H1 (cell line): Measurements from ENCODE around the gene MGMT. TPM values are rescaled to one million over a fixed set of nuclear protein-coding genes. Genes with fewer than 3 reads are reported as not detected.

Experiments used
- CTCF ChIA-PET: fragments of 300-600 bp; sonication (Branson Sonifier 250); formaldehyde crosslinking; loops from one replicate; lab custom pipeline; 2021; ENCODE audit not compliant: partially characterized antibody; lab: Charles Lee
- POLR2A ChIA-PET: fragments of 300-600 bp; sonication (Branson Sonifier 250); formaldehyde crosslinking; loops from one replicate; lab custom pipeline; 2021; ENCODE audit warnings: inconsistent platforms; ENCODE audit not compliant: partially characterized antibody; lab: Charles Lee
- DNase-seq, 2 experiments: peaks; one replicate each; pipeline versions ENCODE4 v3.0.0 to v3.0.0-alpha.2; 2010 to 2022; ENCODE audit warnings: low spot score in 2 of 2, low read depth in 1 of 2, mixed read lengths in 1 of 2
- FAIRE-seq: peaks from 2 replicates; lab custom pipeline; 2011; peaks lifted over from hg19 to GRCh38; lab: Jason Lieb, UNC
- H2AFZ ChIP-seq: 2 replicates; pipeline ENCODE4 v1.8.1; 2012; ENCODE audit warnings: low read length, inconsistent platforms
- H2AK5ac ChIP-seq: 2 replicates; pipeline ENCODE4 v1.6.1; 2013; ENCODE audit warnings: low read depth, low read length
- H2BK120ac ChIP-seq: replicated peaks from 2 replicates; pipeline ENCODE3; 2013; ENCODE audit warnings: low read depth, low read length, inconsistent platforms
- H2BK12ac ChIP-seq: 2 replicates; pipeline ENCODE4 v1.6.1; 2013; ENCODE audit warnings: low read depth, low read length
- H2BK15ac ChIP-seq: 2 replicates; pipeline ENCODE4 v1.6.1; 2013; ENCODE audit warnings: low read length
- H2BK20ac ChIP-seq: 2 replicates; pipeline ENCODE4 v1.6.1; 2013; ENCODE audit warnings: low read length
- H2BK5ac ChIP-seq: 2 replicates; pipeline ENCODE4 v1.6.1; 2013; ENCODE audit warnings: low read depth, low read length
- H3K14ac ChIP-seq: 2 replicates; pipeline ENCODE4 v1.6.1; 2013; ENCODE audit warnings: inconsistent platforms; ENCODE audit not compliant: insufficient read length
- H3K18ac ChIP-seq: 2 replicates; pipeline ENCODE4 v1.6.1; 2013; ENCODE audit warnings: low read length; ENCODE audit errors: extremely low read depth
- H3K23ac ChIP-seq: 2 replicates; pipeline ENCODE4 v1.6.1; 2013; ENCODE audit warnings: inconsistent platforms; ENCODE audit not compliant: insufficient read length
- H3K23me2 ChIP-seq: 2 replicates; pipeline ENCODE4 v1.6.1; 2013; ENCODE audit warnings: low read depth, low read length
- H3K27ac ChIP-seq: 2 replicates; pipeline ENCODE4 v1.6.1; 2011; ENCODE audit warnings: low read depth, low read length, inconsistent platforms
- H3K27me3 ChIP-seq, 4 experiments: replicated peaks in 1 of 4; 1 replicate in 1 of 4; 2 replicates in 3 of 4; pipeline versions ENCODE4 v1.6.1 to v1.8.1; 2011 to 2013; ENCODE audit warnings: low read length in 3 of 4, mild to moderate bottlenecking in 3 of 4, inconsistent platforms in 2 of 4, mixed read lengths in 2 of 4, moderate library complexity in 1 of 4; ENCODE audit not compliant: control insufficient read depth in 3 of 4, insufficient read depth in 3 of 4; ENCODE audit errors: extremely low read depth in 1 of 4
- H3K36me3 ChIP-seq, 4 experiments: 2 replicates each; pipeline versions ENCODE4 v1.6.1 to v1.8.1; 2011 to 2013; ENCODE audit warnings: mild to moderate bottlenecking in 4 of 4, low read length in 3 of 4, moderate library complexity in 2 of 4, control low read depth in 1 of 4, inconsistent platforms in 1 of 4; ENCODE audit not compliant: insufficient read depth in 4 of 4, control insufficient read depth in 2 of 4
- H3K4ac ChIP-seq: replicated peaks from 2 replicates; pipeline ENCODE3; 2013; ENCODE audit warnings: low read length, low read depth, mixed read lengths, inconsistent platforms; ENCODE audit not compliant: insufficient read length
- H3K4me1 ChIP-seq, 4 experiments: replicated peaks in 1 of 4; 1 replicate in 1 of 4; 2 replicates in 3 of 4; pipeline versions ENCODE4 v1.6.1 to v1.8.1; 2011 to 2013; ENCODE audit warnings: low read length in 3 of 4, inconsistent platforms in 2 of 4, mixed read lengths in 1 of 4; ENCODE audit not compliant: insufficient read depth in 4 of 4, control insufficient read depth in 3 of 4
- H3K4me2 ChIP-seq, 2 experiments: 2 replicates each; pipeline versions ENCODE4 v1.6.1 to v1.8.1; 2011 to 2013; ENCODE audit warnings: low read depth in 2 of 2, low read length in 2 of 2, control low read depth in 1 of 2, inconsistent platforms in 1 of 2, mild to moderate bottlenecking in 1 of 2; ENCODE audit not compliant: insufficient read depth in 1 of 2
- H3K4me3 ChIP-seq, 4 experiments: fragments of 200-600, 300-600 bp in 1 of 4; sonication (generic), shearing (Covaris generic), sonication (Bioruptor Twin) in 1 of 4; 2 replicates each; pipeline versions ENCODE4 v1.5.1 to v1.8.1; 2011 to 2016; ENCODE audit warnings: low read length in 4 of 4, low read depth in 3 of 4, control low read depth in 2 of 4, inconsistent platforms in 2 of 4, mild to moderate bottlenecking in 2 of 4, mixed read lengths in 1 of 4, moderate library complexity in 1 of 4; ENCODE audit not compliant: insufficient read depth in 2 of 4; ENCODE audit errors: extremely low read depth in 1 of 4
- H3K56ac ChIP-seq: replicated peaks from 2 replicates; pipeline ENCODE3; 2013; ENCODE audit warnings: low read depth, mild to moderate bottlenecking, mixed read lengths, low read length, inconsistent platforms; ENCODE audit not compliant: insufficient read length
- H3K79me1 ChIP-seq: 2 replicates; pipeline ENCODE4 v1.6.1; 2013; ENCODE audit warnings: low read depth, low read length, control low read depth
- H3K79me2 ChIP-seq, 2 experiments: 2 replicates each; pipeline versions ENCODE4 v1.6.1 to v1.8.1; 2012 to 2013; ENCODE audit warnings: low read length in 2 of 2, mild to moderate bottlenecking in 2 of 2, inconsistent platforms in 1 of 2; ENCODE audit not compliant: insufficient read depth in 2 of 2, control insufficient read depth in 1 of 2
- H3K9ac ChIP-seq, 4 experiments: replicated peaks in 1 of 4; 1 replicate in 1 of 4; 2 replicates in 3 of 4; pipeline versions ENCODE4 v1.6.1 to v1.8.1; 2011 to 2013; ENCODE audit warnings: low read depth in 3 of 4, low read length in 3 of 4, control low read depth in 2 of 4, mild to moderate bottlenecking in 2 of 4, moderate library complexity in 2 of 4, inconsistent platforms in 1 of 4; ENCODE audit errors: extremely low read depth in 1 of 4
- H3K9me3 ChIP-seq, 2 experiments: 2 replicates each; pipeline versions ENCODE4 v1.6.1 to v1.8.1; 2012 to 2013; ENCODE audit warnings: mild to moderate bottlenecking in 2 of 2, moderate library complexity in 2 of 2, control low read depth in 1 of 2, inconsistent platforms in 1 of 2, low read depth in 1 of 2, low read length in 1 of 2, mixed read lengths in 1 of 2; ENCODE audit not compliant: insufficient read depth in 2 of 2
- H4K20me1 ChIP-seq, 2 experiments: replicated peaks in 1 of 2; 2 replicates each; pipeline versions ENCODE3 to v1.8.1; 2011 to 2013; ENCODE audit warnings: inconsistent platforms in 2 of 2, low read length in 2 of 2, mild to moderate bottlenecking in 1 of 2; ENCODE audit not compliant: insufficient read depth in 2 of 2, control insufficient read depth in 1 of 2
- H4K5ac ChIP-seq: 2 replicates; pipeline ENCODE4 v1.6.1; 2013; ENCODE audit warnings: low read length, low read depth, mixed read lengths, inconsistent platforms; ENCODE audit not compliant: insufficient read length
- H4K8ac ChIP-seq: 2 replicates; pipeline ENCODE4 v1.8.0; 2013; ENCODE audit warnings: mild to moderate bottlenecking, moderate library complexity, low read length, inconsistent platforms; ENCODE audit not compliant: insufficient read depth; ENCODE audit errors: extremely low read depth
- H4K91ac ChIP-seq: replicated peaks from 2 replicates; pipeline ENCODE3; 2013; ENCODE audit warnings: low read length, mixed read lengths, inconsistent platforms; ENCODE audit not compliant: insufficient read length
- ATF3 ChIP-seq: IDR thresholded peaks from 2 replicates; pipeline ENCODE4 v1.6.1; 2011; ENCODE audit warnings: low read depth, mild to moderate bottlenecking, low read length; ENCODE audit not compliant: insufficient read depth
- CBX8 ChIP-seq: fragments of 300-800, 300-1000 bp; sonication (generic); IDR thresholded peaks from 2 replicates; pipeline ENCODE4 v1.7.1; 2016; ENCODE audit warnings: low read depth, low read length, borderline replicate concordance
- HDAC2 ChIP-seq, 2 experiments: fragments of 300-600 bp in 1 of 2; sonication (generic) in 1 of 2; IDR thresholded peaks; 2 replicates each; pipeline ENCODE4 v1.6.1; 2011 to 2012; ENCODE audit warnings: low read depth in 2 of 2, low read length in 2 of 2, mild to moderate bottlenecking in 2 of 2, moderate library complexity in 2 of 2, borderline replicate concordance in 1 of 2, inconsistent platforms in 1 of 2
- KDM1A ChIP-seq: fragments of 200-600, 300-600 bp; sonication (generic); IDR thresholded peaks from 2 replicates; pipeline ENCODE4 v1.7.1; 2016; ENCODE audit warnings: mild to moderate bottlenecking, low read length, borderline replicate concordance
- RBBP5 ChIP-seq: IDR thresholded peaks from 2 replicates; pipeline ENCODE4 v1.7.1; 2012; ENCODE audit warnings: low read depth, mild to moderate bottlenecking, inconsistent platforms, low read length, moderate library complexity, borderline replicate concordance
- RNF2 ChIP-seq: fragments of 200-900, 300-1000 bp; sonication (generic); IDR thresholded peaks from 2 replicates; pipeline ENCODE4 v1.7.1; 2016; ENCODE audit warnings: borderline replicate concordance, low read depth, mild to moderate bottlenecking, antibody characterized with exemption, low read length; ENCODE audit not compliant: poor library complexity, severe bottlenecking; ENCODE audit errors: missing control alignments
- SP2 ChIP-seq: IDR thresholded peaks from 2 replicates; pipeline ENCODE4 v1.6.1; 2012; ENCODE audit warnings: mild to moderate bottlenecking, low read length, inconsistent platforms
- WGBS, 2 experiments: shearing (Covaris generic) in 1 of 2; methylation state at CpG; one replicate each; pipeline versions ENCODE4 v1.1.6 to v1.1.7; 2013 to 2015; ENCODE audit warnings: low lambda C conversion rate in 2 of 2, mixed read lengths in 2 of 2, inconsistent platforms in 1 of 2, low coverage in 1 of 2, missing lambda C conversion rate in 1 of 2; ENCODE audit not compliant: insufficient replicate concordance in 2 of 2, insufficient coverage in 1 of 2, insufficient read length in 1 of 2; ENCODE audit errors: extremely low coverage in 1 of 2, missing lambda C conversion rate in 1 of 2; 5-methylcytosine and 5-hydroxymethylcytosine counted together
- polyA plus RNA-seq, 7 experiments: library from polyadenylated mRNA; depleted of rRNA in 3 of 7; stranded (reverse) in 5 of 7; unstranded in 2 of 7; fragments of >200 nt in 5 of 7; fragments of 200-250 nt in 2 of 7; gene quantifications; 1 replicate in 5 of 7; 2 replicates in 1 of 7; 4 replicates in 1 of 7; pipeline versions ENCODE4 v1.2.1 to v1.2.3, GENCODE V29; 2011 to 2013; ENCODE audit warnings: missing spikeins in 2 of 7, mixed read lengths in 2 of 7
- total RNA-seq: library from RNA; stranded (reverse); fragmentation: NEBNext Ultra II Directional; extraction: Animal tissue kit (Norgen Biotek cat#: 25700); gene quantifications from 2 replicates; pipeline ENCODE4 v1.2.1, GENCODE V29; 2021

MGMT gene
- total and polyA plus RNA-seq, 2 of the 8 experiments (the other 6 are each of a cell fraction or from before 2014, with no cell fraction given): 9.9 to 10.7 TPM

- Histone ChIP-seq H3K79me2 (no peaks in the 10 kb centered on the region), H2AFZ (no peak overlapping the region), H3K4me1 (no peaks in the 10 kb centered on the region), H2BK20ac (no peak overlapping the region), H3K56ac (no peak overlapping the region), H3K27ac (no peak overlapping the region), H2BK15ac (no peak overlapping the region), H3K4me2 (no peak overlapping the region), H3K4ac (no peak overlapping the region), H3K9ac (no peak overlapping the region), H4K5ac (no peak overlapping the region), H3K4me3 (no peak overlapping the region), H3K14ac (no peak overlapping the region), H2BK5ac (no peak overlapping the region), H4K8ac (peak overlapping the region; percentile 74), H2BK12ac (no peak overlapping the region), H3K27me3 (no peaks in the 10 kb centered on the region), H3K23me2 (no peaks in the 10 kb centered on the region), H2BK120ac (no peak overlapping the region), H2AK5ac (no peak overlapping the region), H3K9me3 (no peaks in the 10 kb centered on the region), H3K79me1 (no peaks in the 10 kb centered on the region), H4K20me1 (no peaks in the 10 kb centered on the region), H4K91ac (no peak overlapping the region), H3K18ac (no peak overlapping the region), H3K36me3 (no peaks in the 10 kb centered on the region), H3K23ac (no peak overlapping the region)
- FAIRE-seq (no peak), DNase-seq (no peak)
- ChIA-PET POLR2A (no interaction called here), CTCF (no interaction called here)
- 94% methylated on average over 27 of the region's 32 CpGs; no CpG with 5 or more reads in 1 of the 2 experiments for WGBS, 2 experiments
- TF ChIP-seq RNF2: no peak
- TF ChIP-seq SP2: no peak
- TF ChIP-seq ATF3: no peak
- no peak for TF ChIP-seq KDM1A
- TF ChIP-seq CBX8: no peak
- no peak for TF ChIP-seq HDAC2 (IDR thresholded peaks at IDR 0.05; ENCODE audit: borderline replicate concordance in 1 of 2, low read depth in 2 of 2, low read length in 2 of 2)
- no peak for TF ChIP-seq RBBP5
Measured at GRCh38 chr10:129680661-129681344, 213.8 kb downstream of the MGMT start.
